DND-41 (cell line): ENCODE results near the gene ATP6V0C.

Experiments used
- EZH2 ChIP-seq: IDR thresholded peaks from 3 replicates; pipeline ENCODE4 v1.6.1; 2012; ENCODE audit warnings: borderline replicate concordance, low read depth, mild to moderate bottlenecking, moderate library complexity, low read length, inconsistent platforms; ENCODE audit not compliant: severe bottlenecking
- TF ChIP-seq, protein P1 (sequence below): IDR thresholded peaks from 2 replicates; pipeline ENCODE4 v1.5.1; 2012; ENCODE audit warnings: borderline replicate concordance, low read length, moderate library complexity, mild to moderate bottlenecking; ENCODE audit not compliant: poor library complexity, severe bottlenecking; ENCODE audit errors: extremely low read depth

DNA sequence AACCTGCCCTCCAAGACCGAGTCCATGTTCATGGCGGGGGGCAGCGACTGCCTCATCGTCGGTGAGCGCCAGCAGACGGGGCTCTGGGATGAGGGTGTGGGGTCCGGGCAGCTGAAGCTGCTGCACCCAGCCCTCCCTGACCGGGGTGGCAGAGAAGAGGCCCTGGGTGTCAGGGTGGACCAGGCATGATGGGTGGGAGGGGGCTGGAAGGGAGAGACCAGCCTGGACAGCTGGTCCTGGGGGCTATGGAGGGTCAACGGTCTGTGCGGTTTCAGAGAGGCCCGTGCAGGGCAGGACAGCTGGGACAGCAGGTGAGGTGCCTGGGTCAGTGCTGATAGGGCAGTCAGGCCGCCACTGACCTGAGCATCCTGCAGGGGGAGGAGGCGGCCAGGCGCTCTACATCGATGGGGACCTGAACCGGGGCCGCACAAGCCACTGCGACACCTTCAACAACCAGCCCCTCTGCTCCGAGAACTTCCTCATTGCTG, 13.3 kb upstream of the ATP6V0C start:
- TF ChIP-seq, protein P1, sequence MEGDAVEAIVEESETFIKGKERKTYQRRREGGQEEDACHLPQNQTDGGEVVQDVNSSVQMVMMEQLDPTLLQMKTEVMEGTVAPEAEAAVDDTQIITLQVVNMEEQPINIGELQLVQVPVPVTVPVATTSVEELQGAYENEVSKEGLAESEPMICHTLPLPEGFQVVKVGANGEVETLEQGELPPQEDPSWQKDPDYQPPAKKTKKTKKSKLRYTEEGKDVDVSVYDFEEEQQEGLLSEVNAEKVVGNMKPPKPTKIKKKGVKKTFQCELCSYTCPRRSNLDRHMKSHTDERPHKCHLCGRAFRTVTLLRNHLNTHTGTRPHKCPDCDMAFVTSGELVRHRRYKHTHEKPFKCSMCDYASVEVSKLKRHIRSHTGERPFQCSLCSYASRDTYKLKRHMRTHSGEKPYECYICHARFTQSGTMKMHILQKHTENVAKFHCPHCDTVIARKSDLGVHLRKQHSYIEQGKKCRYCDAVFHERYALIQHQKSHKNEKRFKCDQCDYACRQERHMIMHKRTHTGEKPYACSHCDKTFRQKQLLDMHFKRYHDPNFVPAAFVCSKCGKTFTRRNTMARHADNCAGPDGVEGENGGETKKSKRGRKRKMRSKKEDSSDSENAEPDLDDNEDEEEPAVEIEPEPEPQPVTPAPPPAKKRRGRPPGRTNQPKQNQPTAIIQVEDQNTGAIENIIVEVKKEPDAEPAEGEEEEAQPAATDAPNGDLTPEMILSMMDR = no peak
- no peak for TF ChIP-seq EZH2
